ENCODE data around the gene RANGAP1. TPM values are rescaled to one million over a fixed set of nuclear protein-coding genes. Genes with fewer than 3 reads are reported as not detected.
A peak's percentile ranks its signal among the peaks of the same experiment; 100 is the strongest.

The RANGAP1 gene
- total RNA-seq, 2 experiments from 2014 or later, result 108 to 119 TPM

DNA sequence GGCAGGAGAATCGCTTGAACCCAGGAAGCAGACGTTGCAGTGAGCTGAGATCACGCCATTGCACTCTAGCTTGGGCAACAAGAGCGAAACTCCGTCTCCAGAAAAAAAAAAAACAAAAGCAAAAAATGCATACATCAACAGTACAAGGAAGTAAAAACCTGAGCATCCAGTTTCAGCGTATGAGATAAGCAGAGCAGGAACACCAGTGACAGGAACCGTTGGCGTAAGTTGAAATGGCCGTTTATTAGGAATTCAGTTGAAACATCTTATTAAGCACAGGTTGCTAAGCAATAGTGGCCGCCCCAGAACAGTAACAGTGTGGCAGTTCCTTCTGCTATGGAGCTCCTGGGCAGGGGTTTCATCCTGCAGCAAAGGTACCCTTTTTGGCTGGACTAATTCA, 84.8 kb downstream of the RANGAP1 start:
- no peak for DNase-seq (ENCODE audit: low spot score)
- intact Hi-C loops (cut with micrococcal nuclease; ENCODE audit: unreplicated experiment), result no loop called here
- H3K4me2 ChIP-seq (ENCODE audit: low read length), result no peak overlapping the region

DNA sequence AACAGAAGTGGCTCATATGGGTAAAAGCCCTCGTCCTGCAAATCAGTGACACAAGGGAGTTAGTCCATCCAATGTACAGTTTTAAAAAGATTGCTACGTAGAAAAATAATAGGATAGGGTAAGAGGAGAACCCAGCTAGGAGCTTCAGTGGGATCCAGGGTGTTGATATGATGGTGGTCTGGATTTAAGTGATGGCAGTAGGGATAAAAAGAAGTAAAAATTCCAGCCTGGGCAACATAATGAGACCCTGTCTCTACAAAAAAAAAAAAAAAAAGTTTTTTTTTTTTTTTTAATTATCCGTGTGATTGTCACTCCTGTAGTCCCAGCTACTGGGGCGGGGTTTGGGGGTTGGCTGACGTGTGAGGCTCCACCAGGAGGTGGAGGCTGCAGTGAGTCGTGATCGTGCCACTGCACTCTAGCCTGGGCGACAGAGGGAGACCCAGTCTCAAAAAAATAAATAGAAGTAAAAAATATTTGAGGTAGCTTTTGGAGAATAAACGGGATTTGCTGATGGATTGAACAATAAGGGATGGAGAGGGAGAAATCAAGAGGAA, 87.9 kb downstream of the RANGAP1 start:
- DNase-seq (ENCODE audit: low spot score), result peak; percentile 47
- Histone ChIP-seq H3K4me1 (ENCODE audit: insufficient read depth, low read length, poor library complexity, severe bottlenecking) (peaks cover 13% of the 10 kb centered on the region), H3K9me3 (ENCODE audit: low read length) (no peaks in the 10 kb centered on the region), H4K20me1 (ENCODE audit: insufficient read depth, low read length) (no peaks in the 10 kb centered on the region), H3K27ac (ENCODE audit: low read depth, low read length, poor library complexity, severe bottlenecking) (no peak overlapping the region), H3K36me3 (ENCODE audit: insufficient read depth, low read length) (no peaks in the 10 kb centered on the region), H3K79me2 (ENCODE audit: insufficient read depth, low read depth, low read length) (no peaks in the 10 kb centered on the region), H2AFZ (ENCODE audit: low read length) (peak overlapping the region; percentile 77), H3K4me2 (ENCODE audit: low read length) (peak overlapping the region; percentile 82), H3K4me3 (ENCODE audit: low read depth, low read length, poor library complexity, severe bottlenecking) (peak overlapping the region; percentile 78), H3K9me2 (ENCODE audit: insufficient read depth, low read length) (no peaks in the 10 kb centered on the region)
- intact Hi-C loops (cut with micrococcal nuclease; ENCODE audit: unreplicated experiment), result no loop called here
- ChIA-PET CTCF (ENCODE audit: unreplicated experiment) (no interaction called here), POLR2A (no interaction called here)
- BruUV-seq (replicated peaks), result no TSS peak
- no peak for TF ChIP-seq EZH2phosphoT487 (IDR thresholded peaks at IDR 0.05; ENCODE audit: borderline replicate concordance, low read depth, low read length)
- TF ChIP-seq, protein P1, sequence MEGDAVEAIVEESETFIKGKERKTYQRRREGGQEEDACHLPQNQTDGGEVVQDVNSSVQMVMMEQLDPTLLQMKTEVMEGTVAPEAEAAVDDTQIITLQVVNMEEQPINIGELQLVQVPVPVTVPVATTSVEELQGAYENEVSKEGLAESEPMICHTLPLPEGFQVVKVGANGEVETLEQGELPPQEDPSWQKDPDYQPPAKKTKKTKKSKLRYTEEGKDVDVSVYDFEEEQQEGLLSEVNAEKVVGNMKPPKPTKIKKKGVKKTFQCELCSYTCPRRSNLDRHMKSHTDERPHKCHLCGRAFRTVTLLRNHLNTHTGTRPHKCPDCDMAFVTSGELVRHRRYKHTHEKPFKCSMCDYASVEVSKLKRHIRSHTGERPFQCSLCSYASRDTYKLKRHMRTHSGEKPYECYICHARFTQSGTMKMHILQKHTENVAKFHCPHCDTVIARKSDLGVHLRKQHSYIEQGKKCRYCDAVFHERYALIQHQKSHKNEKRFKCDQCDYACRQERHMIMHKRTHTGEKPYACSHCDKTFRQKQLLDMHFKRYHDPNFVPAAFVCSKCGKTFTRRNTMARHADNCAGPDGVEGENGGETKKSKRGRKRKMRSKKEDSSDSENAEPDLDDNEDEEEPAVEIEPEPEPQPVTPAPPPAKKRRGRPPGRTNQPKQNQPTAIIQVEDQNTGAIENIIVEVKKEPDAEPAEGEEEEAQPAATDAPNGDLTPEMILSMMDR (conservative IDR thresholded peaks at IDR 0.05; ENCODE audit: low read length), result peak; percentile 23; the same call in 1 of the 2 replicates

More for the DNA sequence above, 84.8 kb downstream of the RANGAP1 start:
- TF ChIP-seq, protein P1 (conservative IDR thresholded peaks at IDR 0.05; ENCODE audit: low read length), result no peak
- no peak for TF ChIP-seq EZH2phosphoT487 (IDR thresholded peaks at IDR 0.05; ENCODE audit: borderline replicate concordance, low read depth, low read length)
- Histone ChIP-seq H2AFZ (ENCODE audit: low read length) (no peak overlapping the region; the same call in 1 of the 2 replicates), H3K4me1 (ENCODE audit: insufficient read depth, low read length, poor library complexity, severe bottlenecking) (peaks cover 18% of the 10 kb centered on the region), H3K79me2 (ENCODE audit: insufficient read depth, low read depth, low read length) (peaks cover 8% of the 10 kb centered on the region; the same call in 1 of the 2 replicates), H3K9me2 (ENCODE audit: insufficient read depth, low read length) (no peaks in the 10 kb centered on the region), H3K9me3 (ENCODE audit: low read length) (no peaks in the 10 kb centered on the region), H3K27ac (ENCODE audit: low read depth, low read length, poor library complexity, severe bottlenecking) (no peak overlapping the region), H4K20me1 (ENCODE audit: insufficient read depth, low read length) (no peaks in the 10 kb centered on the region), H3K36me3 (ENCODE audit: insufficient read depth, low read length) (no peaks in the 10 kb centered on the region), H3K4me3 (ENCODE audit: low read depth, low read length, poor library complexity, severe bottlenecking) (no peak overlapping the region)
- CTCF ChIA-PET (ENCODE audit: unreplicated experiment), result no interaction called here
- no TSS peak for BruUV-seq (replicated peaks)
- POLR2A ChIA-PET, result no interaction called here

Measured in OCI-LY7 (cell line).